Fibroblast of lung (primary cell): ENCODE results near the gene MAP3K4. TPM values are rescaled to one million over a fixed set of nuclear protein-coding genes. Genes with fewer than 3 reads are reported as not detected.

Experiments used
- DNase-seq, 2 donors: peaks; one replicate each; pipeline versions ENCODE4 v3.0.0 to v3.0.0-alpha.2; 2010; ENCODE audit warnings: low read depth in 2 of 2
- H2AFZ ChIP-seq: 2 replicates; pipeline ENCODE4 v1.5.1; 2012; ENCODE audit warnings: low read length, control low read depth, inconsistent platforms
- H3K27ac ChIP-seq: 2 replicates; pipeline ENCODE4 v1.5.1; 2011; ENCODE audit warnings: low read length, control low read depth; ENCODE audit not compliant: insufficient read depth
- H3K27me3 ChIP-seq: 2 replicates; pipeline ENCODE4 v1.5.1; 2011; ENCODE audit warnings: mild to moderate bottlenecking, low read length; ENCODE audit not compliant: control insufficient read depth, insufficient read depth
- H3K36me3 ChIP-seq: 2 replicates; pipeline ENCODE4 v1.5.1; 2011; ENCODE audit warnings: low read length; ENCODE audit not compliant: control insufficient read depth, insufficient read depth
- H3K4me1 ChIP-seq: 2 replicates; pipeline ENCODE4 v1.5.1; 2011; ENCODE audit warnings: low read length; ENCODE audit not compliant: control insufficient read depth, insufficient read depth; ENCODE audit errors: extremely low read depth
- H3K4me2 ChIP-seq: 2 replicates; pipeline ENCODE4 v1.5.1; 2011; ENCODE audit warnings: low read length, control low read depth; ENCODE audit not compliant: insufficient read depth; ENCODE audit errors: extremely low read depth
- H3K4me3 ChIP-seq, 4 experiments: fragments of 200-600 bp in 1 of 4; sonication (generic) in 1 of 4; replicated peaks in 1 of 4; 2 replicates each; pipeline ENCODE4 v1.5.1; 2011 to 2016; ENCODE audit warnings: low read length in 4 of 4, low read depth in 3 of 4, mild to moderate bottlenecking in 3 of 4, control low read depth in 2 of 4, inconsistent platforms in 1 of 4, mixed read lengths in 1 of 4; ENCODE audit not compliant: insufficient read depth in 1 of 4; ENCODE audit errors: control extremely low read depth in 1 of 4
- H3K79me2 ChIP-seq: 2 replicates; pipeline ENCODE4 v1.5.1; 2012; ENCODE audit warnings: mild to moderate bottlenecking, low read length, inconsistent platforms; ENCODE audit not compliant: control insufficient read depth, insufficient read depth
- H3K9ac ChIP-seq: 2 replicates; pipeline ENCODE4 v1.5.1; 2011; ENCODE audit warnings: mild to moderate bottlenecking, low read length, control low read depth; ENCODE audit not compliant: insufficient read depth
- H3K9me3 ChIP-seq: 2 replicates; pipeline ENCODE4 v1.5.1; 2012; ENCODE audit warnings: low read depth, low read length; ENCODE audit not compliant: control insufficient read depth, insufficient read depth
- H4K20me1 ChIP-seq: 2 replicates; pipeline ENCODE4 v1.5.1; 2011; ENCODE audit warnings: low read length; ENCODE audit not compliant: control insufficient read depth, insufficient read depth; ENCODE audit errors: extremely low read depth
- CTCF ChIP-seq, 2 donors: IDR thresholded peaks in 1 of 2; conservative IDR thresholded peaks in 1 of 2; 1 replicate in 1 of 2; 2 replicates in 1 of 2; pipeline ENCODE4 v1.5.1; 2011 to 2012; ENCODE audit warnings: low read length in 2 of 2, control low read depth in 1 of 2, inconsistent platforms in 1 of 2, low read depth in 1 of 2, mild to moderate bottlenecking in 1 of 2
- EZH2 ChIP-seq: IDR thresholded peaks from 2 replicates; pipeline ENCODE4 v1.5.1; 2012; ENCODE audit warnings: low read length, control low read depth, mild to moderate bottlenecking; ENCODE audit errors: missing control alignments
- polyA plus RNA-seq, 2 donors: library from polyadenylated mRNA; depleted of rRNA in 1 of 2; stranded (reverse) in 1 of 2; unstranded in 1 of 2; fragments of >200 nt; gene quantifications; 2 replicates each; pipeline ENCODE4 v1.2.1, GENCODE V29; 2011 to 2012; ENCODE audit warnings: missing spikeins in 1 of 2
- total RNA-seq: library from RNA; depleted of rRNA; stranded (reverse); fragments of >200 nt; gene quantifications from 2 replicates; pipeline ENCODE4 v1.2.1, GENCODE V29; 2014

Gene MAP3K4
- total and polyA plus RNA-seq, 2 donors (not counting 1 experiment from before 2014, with no cell fraction given) = 9.1 to 44.4 TPM

- Histone ChIP-seq H3K9ac (no peak overlapping the region), H2AFZ (no peak overlapping the region), H3K4me3 (no peak overlapping the region), H3K79me2 (no peaks in the 10 kb centered on the region), H3K9me3 (no peaks in the 10 kb centered on the region), H3K4me1 (no peaks in the 10 kb centered on the region), H3K4me2 (no peak overlapping the region), H3K27ac (no peak overlapping the region), H4K20me1 (no peaks in the 10 kb centered on the region), H3K27me3 (no peaks in the 10 kb centered on the region), H3K36me3 (peaks cover 2% of the 10 kb centered on the region)
- no peak for TF ChIP-seq EZH2
- no peak for TF ChIP-seq CTCF (conservative IDR thresholded peaks at IDR 0.05 in 1 of 2, IDR thresholded peaks at IDR 0.05 in 1 of 2; ENCODE audit: low read depth in 1 of 2, low read length in 2 of 2)
- DNase-seq = no peak
Measured at GRCh38 chr6:161140554-161140875, 148.9 kb downstream of the MAP3K4 start.

- H3K4me1 ChIP-seq = no peaks in the 10 kb centered on the region
- H3K9me3 ChIP-seq = no peaks in the 10 kb centered on the region
- H2AFZ ChIP-seq = no peak overlapping the region
- no peaks in the 10 kb centered on the region for H4K20me1 ChIP-seq
- H3K27me3 ChIP-seq = no peaks in the 10 kb centered on the region
- peaks cover 2% of the 10 kb centered on the region for H3K36me3 ChIP-seq
- H3K27ac ChIP-seq = no peak overlapping the region
- no peak overlapping the region for H3K9ac ChIP-seq
- peak in 1 of 2 donors; percentile 12 for DNase-seq
- H3K4me2 ChIP-seq = no peak overlapping the region
- no peak overlapping the region for H3K4me3 ChIP-seq
- no peaks in the 10 kb centered on the region for H3K79me2 ChIP-seq
- TF ChIP-seq CTCF (conservative IDR thresholded peaks at IDR 0.05 in 1 of 2, IDR thresholded peaks at IDR 0.05 in 1 of 2; ENCODE audit: low read depth in 1 of 2, low read length in 2 of 2) (no peak), EZH2 (no peak)
Measured at GRCh38 chr6:161141173-161141572, 149.6 kb downstream of the MAP3K4 start.

GRCh38 chr6:161142957-161143296 lies 151.4 kb downstream of the MAP3K4 start:
- Histone ChIP-seq H3K27ac (no peak overlapping the region), H3K9ac (no peak overlapping the region), H3K79me2 (no peaks in the 10 kb centered on the region), H4K20me1 (no peaks in the 10 kb centered on the region), H2AFZ (no peak overlapping the region), H3K4me2 (no peak overlapping the region), H3K36me3 (no peaks in the 10 kb centered on the region), H3K27me3 (no peaks in the 10 kb centered on the region), H3K4me3 (no peak overlapping the region), H3K9me3 (no peaks in the 10 kb centered on the region), H3K4me1 (no peaks in the 10 kb centered on the region)
- DNase-seq = no peak
- no peak for TF ChIP-seq EZH2
- TF ChIP-seq CTCF (conservative IDR thresholded peaks at IDR 0.05 in 1 of 2, IDR thresholded peaks at IDR 0.05 in 1 of 2; ENCODE audit: low read depth in 1 of 2, low read length in 2 of 2) = no peak
